GM06990 (cell line): ENCODE measurements around the gene SORCS1.
"Not testable (repeated sequence)": the region's sequence is repeated elsewhere in the genome, so short reads cannot be mapped to it uniquely, and the experiment has no call there.

Experiments used
- DNase-seq: peaks from one replicate; pipeline ENCODE4 v3.0.0-alpha.2; 2011; ENCODE audit not compliant: insufficient read length; ENCODE audit errors: extremely low read depth
- H3K27me3 ChIP-seq: replicated peaks from 2 replicates; pipeline ENCODE4 v1.6.0; 2011; ENCODE audit warnings: low read length; ENCODE audit not compliant: control insufficient read depth, insufficient read depth
- H3K36me3 ChIP-seq: 2 replicates; pipeline ENCODE4 v1.5.1; 2011; ENCODE audit warnings: low read length; ENCODE audit not compliant: control insufficient read depth, insufficient read depth
- H3K4me3 ChIP-seq: replicated peaks from 2 replicates; pipeline ENCODE4 v1.5.1; 2011; ENCODE audit warnings: low read depth, mild to moderate bottlenecking, control low read depth, low read length
- TF ChIP-seq, protein P1 (sequence below): IDR thresholded peaks from 2 replicates; pipeline ENCODE4 v1.5.1; 2011; ENCODE audit warnings: low read length, control low read depth, mild to moderate bottlenecking, inconsistent platforms; ENCODE audit not compliant: insufficient read depth, poor library complexity, severe bottlenecking

Gene SORCS1

DNA sequence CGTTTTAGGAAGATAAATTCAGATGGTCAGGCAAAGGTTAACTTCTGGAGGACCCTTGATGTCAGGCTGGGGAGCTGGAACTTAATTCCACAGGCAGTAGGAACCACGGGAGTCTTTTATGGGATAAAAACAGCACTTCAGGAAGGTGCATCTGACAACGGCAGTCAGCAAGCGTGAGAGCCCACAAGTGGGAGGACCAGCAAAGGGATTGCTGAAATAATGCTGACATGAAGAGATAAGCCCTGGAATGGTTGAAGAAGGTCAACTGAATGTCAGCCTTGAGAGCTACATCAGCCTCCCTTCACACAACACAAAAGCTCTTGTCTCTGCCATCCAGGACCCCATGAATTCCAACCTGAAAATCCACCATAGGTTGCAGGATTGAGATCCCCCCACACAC lies 138.8 kb downstream of the SORCS1 start:
- Histone ChIP-seq H3K4me3 (no peak overlapping the region), H3K36me3 (no peaks in the 10 kb centered on the region), H3K27me3 (no peaks in the 10 kb centered on the region; the same call in none of the 2 replicates)
- TF ChIP-seq, protein P1, sequence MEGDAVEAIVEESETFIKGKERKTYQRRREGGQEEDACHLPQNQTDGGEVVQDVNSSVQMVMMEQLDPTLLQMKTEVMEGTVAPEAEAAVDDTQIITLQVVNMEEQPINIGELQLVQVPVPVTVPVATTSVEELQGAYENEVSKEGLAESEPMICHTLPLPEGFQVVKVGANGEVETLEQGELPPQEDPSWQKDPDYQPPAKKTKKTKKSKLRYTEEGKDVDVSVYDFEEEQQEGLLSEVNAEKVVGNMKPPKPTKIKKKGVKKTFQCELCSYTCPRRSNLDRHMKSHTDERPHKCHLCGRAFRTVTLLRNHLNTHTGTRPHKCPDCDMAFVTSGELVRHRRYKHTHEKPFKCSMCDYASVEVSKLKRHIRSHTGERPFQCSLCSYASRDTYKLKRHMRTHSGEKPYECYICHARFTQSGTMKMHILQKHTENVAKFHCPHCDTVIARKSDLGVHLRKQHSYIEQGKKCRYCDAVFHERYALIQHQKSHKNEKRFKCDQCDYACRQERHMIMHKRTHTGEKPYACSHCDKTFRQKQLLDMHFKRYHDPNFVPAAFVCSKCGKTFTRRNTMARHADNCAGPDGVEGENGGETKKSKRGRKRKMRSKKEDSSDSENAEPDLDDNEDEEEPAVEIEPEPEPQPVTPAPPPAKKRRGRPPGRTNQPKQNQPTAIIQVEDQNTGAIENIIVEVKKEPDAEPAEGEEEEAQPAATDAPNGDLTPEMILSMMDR: no peak
- no peak for DNase-seq

GRCh38 chr10:107024033-107024432 lies 140.5 kb downstream of the SORCS1 start:
- H3K4me3 ChIP-seq, H3K27me3 ChIP-seq, H3K36me3 ChIP-seq, DNase-seq: not testable (repeated sequence)

GRCh38 chr10:107022600-107023354 lies 141.7 kb downstream of the SORCS1 start:
- Histone ChIP-seq H3K36me3 (no peaks in the 10 kb centered on the region), H3K27me3 (no peaks in the 10 kb centered on the region; the same call in 1 of the 2 replicates), H3K4me3 (no peak overlapping the region)
- no peak for DNase-seq
- TF ChIP-seq, protein P1: no peak

DNA sequence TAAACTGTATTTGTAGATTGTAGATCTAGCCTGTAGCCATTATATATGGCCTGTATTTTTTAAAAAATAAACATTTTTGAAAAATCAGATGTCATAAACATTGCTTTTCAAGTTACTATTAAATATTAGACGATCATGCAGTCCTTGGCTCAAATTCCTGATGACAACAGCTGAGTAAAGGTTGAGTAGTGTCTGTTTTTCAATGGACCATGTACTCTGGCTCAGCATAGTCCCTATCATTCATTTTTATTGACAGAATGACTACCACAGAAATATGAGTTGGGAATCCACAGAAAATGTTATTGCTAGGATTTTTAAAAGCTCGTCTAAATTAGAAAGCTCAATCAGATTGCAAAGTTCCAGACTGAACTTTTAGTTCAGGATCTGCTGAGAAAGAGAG lies 145.4 kb downstream of the SORCS1 start:
- TF ChIP-seq, protein P1: no peak
- Histone ChIP-seq H3K36me3 (no peaks in the 10 kb centered on the region), H3K4me3 (no peak overlapping the region), H3K27me3 (no peaks in the 10 kb centered on the region; the same call in 1 of the 2 replicates)
- DNase-seq: no peak

DNA sequence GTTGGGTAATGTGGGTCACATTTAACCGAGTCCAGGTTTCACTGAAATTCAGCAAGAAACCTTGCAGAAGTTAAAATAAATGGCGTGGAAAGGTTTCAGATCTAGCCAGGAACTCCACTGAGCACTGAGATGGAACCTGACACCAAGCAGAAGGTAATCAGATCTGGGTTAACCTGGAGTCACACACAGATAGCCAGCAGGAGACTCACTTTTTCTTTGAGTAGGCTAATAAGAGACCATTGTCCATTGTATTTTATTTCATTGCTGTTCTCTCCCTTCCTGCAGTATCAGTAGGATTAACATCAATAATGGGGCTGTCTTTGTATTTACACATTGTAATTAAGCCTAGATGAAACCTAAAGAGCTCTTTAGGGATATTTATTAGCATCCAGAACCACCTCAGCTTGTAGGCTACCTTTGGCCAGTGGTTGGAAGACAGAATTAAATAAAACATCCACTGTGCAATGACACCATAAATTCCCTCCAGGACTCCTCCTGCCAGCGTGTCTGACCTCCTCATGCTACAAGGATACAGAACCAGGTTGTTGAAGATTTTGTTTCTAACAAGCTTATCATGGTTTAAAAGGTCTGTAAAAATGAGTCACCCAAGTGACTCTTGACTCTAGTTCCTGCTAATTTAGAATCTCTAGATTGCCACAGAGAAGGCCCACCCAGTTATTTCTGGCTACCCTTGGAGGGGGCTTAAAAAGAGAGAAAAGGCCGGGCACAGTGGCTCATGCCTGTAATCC lies 151.1 kb downstream of the SORCS1 start:
- no peak for DNase-seq
- H3K4me3 ChIP-seq: no peak overlapping the region
- TF ChIP-seq, protein P1: no peak
- H3K36me3 ChIP-seq: no peaks in the 10 kb centered on the region
- no peaks in the 10 kb centered on the region for H3K27me3 ChIP-seq

GRCh38 chr10:107011992-107012391 lies 152.5 kb downstream of the SORCS1 start:
- TF ChIP-seq, protein P1: no peak
- no peak overlapping the region for H3K4me3 ChIP-seq
- H3K27me3 ChIP-seq: no peaks in the 10 kb centered on the region
- no peak for DNase-seq
- no peaks in the 10 kb centered on the region for H3K36me3 ChIP-seq
